Astrocyte of the cerebellum (primary cell): ENCODE data around the gene MAPK9.
"Not testable (repeated sequence)": the region's sequence is repeated elsewhere in the genome, so short reads cannot be mapped to it uniquely, and the experiment has no call there.

Experiments
- DNase-seq: peaks from one replicate; pipeline ENCODE4 v3.0.0-alpha.2; 2011; ENCODE audit warnings: low read depth
- H3K4me3 ChIP-seq: 2 replicates; pipeline ENCODE4 v1.5.1; 2011; ENCODE audit warnings: mild to moderate bottlenecking, low read depth, low read length, moderate library complexity
- CTCF ChIP-seq: IDR thresholded peaks from 2 replicates; pipeline ENCODE4 v1.5.1; 2012; ENCODE audit warnings: low read length, low read depth, moderate library complexity, mild to moderate bottlenecking; ENCODE audit errors: missing control alignments
- in situ Hi-C: cut with HindIII; loops from 2 replicates; pipeline ENCODE4 v1.10.0; 2017; ENCODE audit warnings: low sequenced_read_pairs

Gene MAPK9

GRCh38 chr5:180304016-180304292 is 12.1 kb upstream of the MAPK9 start:
- no peak for DNase-seq
- in situ Hi-C loops, result no loop called here
- no peak overlapping the region for H3K4me3 ChIP-seq
- TF ChIP-seq CTCF, result no peak

GRCh38 chr5:180303226-180304015 is 11.5 kb upstream of the MAPK9 start:
- no peak for DNase-seq
- no peak for TF ChIP-seq CTCF
- no peak overlapping the region for H3K4me3 ChIP-seq
- in situ Hi-C loops, result no loop called here

- no peak overlapping the region for H3K4me3 ChIP-seq
- DNase-seq, result no peak
- in situ Hi-C loops, result no loop called here
- TF ChIP-seq CTCF, result no peak
These were observed 10.4 kb upstream of the MAPK9 start for GRCh38 chr5:180302256-180302655.

- in situ Hi-C loops, result no loop called here
- H3K4me3 ChIP-seq, result no peak overlapping the region
- no peak for TF ChIP-seq CTCF
- DNase-seq, result no peak
These were observed 9.4 kb upstream of the MAPK9 start for GRCh38 chr5:180301253-180301652.

GRCh38 chr5:180299526-180299925 is 7.6 kb upstream of the MAPK9 start:
- TF ChIP-seq CTCF, result no peak
- no peak overlapping the region for H3K4me3 ChIP-seq
- in situ Hi-C loops, result no loop called here
- no peak for DNase-seq

GRCh38 chr5:180299014-180299413 is 7.1 kb upstream of the MAPK9 start:
- DNase-seq, H3K4me3 ChIP-seq, in situ Hi-C loops: not testable (repeated sequence)

GRCh38 chr5:180297587-180298282 is 5.9 kb upstream of the MAPK9 start:
- no peak for DNase-seq
- in situ Hi-C loops, result no loop called here
- no peak for TF ChIP-seq CTCF
- no peak overlapping the region for H3K4me3 ChIP-seq
